HL-60/S4 treated with phorbol 12-myristate 13-acetate at 8.2 ng/mL for 4 days and 3 days (cell line): ENCODE results near the gene AAMP.

Source experiments
- in situ Hi-C: fragments of 300-500 bp; cut with MboI; formaldehyde crosslinking; loops from 2 replicates; pipeline ENCODE4 v1.15.0; 2022; ENCODE audit warnings: low sequenced_read_pairs

Gene AAMP

DNA sequence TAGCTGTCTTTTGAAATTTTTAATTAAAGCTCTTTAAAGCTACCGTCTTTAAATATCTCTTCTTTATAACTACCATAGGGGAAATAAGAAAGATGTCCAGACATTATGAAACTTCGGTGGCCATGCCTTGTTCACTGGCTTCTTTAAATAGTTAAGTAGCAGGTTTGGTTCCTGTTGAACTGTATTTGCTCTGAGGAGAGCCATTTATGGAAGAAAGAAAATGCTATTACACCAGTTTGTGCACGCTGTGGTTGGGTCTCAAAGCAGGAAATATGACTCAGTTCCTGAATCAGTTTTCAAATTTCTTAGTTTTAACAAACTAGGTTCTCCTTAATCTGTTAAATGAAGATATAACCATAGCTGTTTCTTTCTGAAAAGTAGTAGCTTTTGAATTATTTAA lies 40.7 kb downstream of the AAMP start:
- in situ Hi-C loops, result no loop called here

GRCh38 chr2:218228366-218229090 lies 41.4 kb downstream of the AAMP start:
- in situ Hi-C loops, result no loop called here

GRCh38 chr2:218226903-218227302 lies 43.0 kb downstream of the AAMP start:
- in situ Hi-C loops, result no loop called here

DNA sequence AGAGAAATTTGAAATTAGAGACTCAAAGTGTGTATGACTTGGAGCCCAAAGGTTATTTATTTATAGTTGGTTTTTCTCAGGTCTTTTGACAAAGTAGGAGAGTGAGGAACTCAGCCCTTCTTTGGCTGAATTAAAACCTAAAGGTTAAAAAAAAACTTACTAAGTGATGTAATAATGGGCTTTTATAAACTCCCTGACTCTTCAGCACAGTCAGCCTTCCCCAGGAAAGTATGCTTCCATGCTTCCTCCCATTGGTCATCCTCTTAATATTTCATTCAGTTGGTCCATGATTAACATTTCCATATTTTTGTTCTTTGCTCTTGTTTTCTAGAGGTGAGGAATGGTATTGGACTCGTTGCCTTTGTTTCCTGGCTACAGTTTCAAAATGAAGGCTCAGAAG lies 45.8 kb downstream of the AAMP start:
- in situ Hi-C loops, result no loop called here

DNA sequence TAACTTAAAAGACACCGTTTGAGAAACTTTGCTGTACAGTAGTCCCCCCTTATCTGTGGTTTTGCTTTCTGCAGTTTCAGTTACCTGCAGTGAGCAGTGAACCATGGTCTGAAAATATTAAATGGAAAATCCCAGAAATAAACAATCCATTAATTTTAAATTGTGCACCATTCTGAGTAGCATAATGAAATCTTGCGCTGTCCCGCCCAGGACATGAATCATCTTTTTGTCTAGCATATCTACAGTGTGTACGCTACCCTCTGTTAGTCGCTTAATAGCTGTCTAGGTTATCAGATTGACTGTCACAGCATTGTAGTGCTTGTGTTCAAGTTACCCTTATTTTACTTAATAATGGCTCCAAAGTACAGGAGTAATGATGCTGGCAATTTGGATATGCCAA lies 46.9 kb downstream of the AAMP start:
- in situ Hi-C loops, result no loop called here

GRCh38 chr2:218221000-218221399 lies 48.9 kb downstream of the AAMP start:
- in situ Hi-C loops, result no loop called here

DNA sequence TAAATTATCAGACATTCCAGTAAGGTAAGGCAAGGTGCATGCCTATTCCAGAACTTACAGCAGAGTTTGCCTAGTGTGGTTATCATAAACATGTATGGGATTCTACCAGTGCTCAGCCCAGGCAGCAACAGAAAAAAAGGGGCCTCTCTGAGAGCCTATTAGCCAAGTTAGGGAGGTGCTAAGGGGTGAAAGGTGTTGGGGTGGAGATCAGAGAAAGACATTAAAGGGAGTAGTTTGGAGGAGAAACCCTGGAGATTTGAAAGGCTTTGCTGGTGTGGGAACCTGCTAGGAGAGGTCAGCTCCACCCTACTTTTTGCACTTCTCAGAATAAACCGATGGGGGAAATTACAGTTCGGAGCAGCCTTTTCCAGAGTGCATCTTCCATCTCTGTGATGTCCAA lies 50.0 kb downstream of the AAMP start:
- in situ Hi-C loops, result no loop called here

DNA sequence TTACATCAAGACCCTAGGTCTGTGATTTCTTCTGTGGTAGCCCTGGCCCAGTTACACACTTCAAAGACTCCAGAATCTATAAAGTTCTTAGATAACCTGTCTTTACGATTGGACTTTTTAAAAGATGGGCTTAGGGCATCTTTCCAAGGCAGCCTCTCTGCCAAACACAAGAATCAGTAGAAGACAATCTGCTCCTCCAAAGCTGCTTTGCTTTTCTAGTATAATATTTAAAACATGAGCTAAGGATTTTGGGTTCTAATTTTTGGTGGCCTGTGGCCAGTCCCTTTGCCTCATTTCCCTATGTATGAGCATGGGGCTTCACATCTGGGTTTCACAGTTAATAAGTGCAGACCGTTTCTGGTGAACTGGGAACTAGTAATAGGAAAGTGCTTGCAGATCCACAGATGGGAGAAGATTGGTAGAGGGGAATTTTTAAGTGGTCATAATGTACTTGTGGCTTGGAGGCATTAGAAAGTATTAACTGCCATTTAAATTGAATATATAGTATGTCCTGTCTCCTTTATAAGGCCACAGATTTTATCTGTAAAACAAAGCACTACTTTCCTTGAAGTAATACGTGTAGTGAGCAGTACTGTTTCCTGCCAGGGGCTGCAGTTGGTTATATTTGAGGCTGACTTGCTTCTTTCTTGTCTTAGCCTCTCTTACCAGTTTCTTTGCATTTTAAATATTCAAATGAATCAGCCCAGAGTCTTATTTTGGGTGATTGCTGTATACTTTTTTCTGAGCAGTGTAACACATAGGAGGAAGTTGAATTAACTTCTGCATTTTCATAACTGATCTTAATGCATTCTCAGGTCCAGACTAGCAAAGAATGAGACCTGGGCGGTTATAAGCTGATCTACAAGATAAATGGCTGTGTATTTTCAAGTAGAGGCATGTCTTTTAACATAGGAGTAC lies 51.4 kb downstream of the AAMP start:
- in situ Hi-C loops, result no loop called here

DNA sequence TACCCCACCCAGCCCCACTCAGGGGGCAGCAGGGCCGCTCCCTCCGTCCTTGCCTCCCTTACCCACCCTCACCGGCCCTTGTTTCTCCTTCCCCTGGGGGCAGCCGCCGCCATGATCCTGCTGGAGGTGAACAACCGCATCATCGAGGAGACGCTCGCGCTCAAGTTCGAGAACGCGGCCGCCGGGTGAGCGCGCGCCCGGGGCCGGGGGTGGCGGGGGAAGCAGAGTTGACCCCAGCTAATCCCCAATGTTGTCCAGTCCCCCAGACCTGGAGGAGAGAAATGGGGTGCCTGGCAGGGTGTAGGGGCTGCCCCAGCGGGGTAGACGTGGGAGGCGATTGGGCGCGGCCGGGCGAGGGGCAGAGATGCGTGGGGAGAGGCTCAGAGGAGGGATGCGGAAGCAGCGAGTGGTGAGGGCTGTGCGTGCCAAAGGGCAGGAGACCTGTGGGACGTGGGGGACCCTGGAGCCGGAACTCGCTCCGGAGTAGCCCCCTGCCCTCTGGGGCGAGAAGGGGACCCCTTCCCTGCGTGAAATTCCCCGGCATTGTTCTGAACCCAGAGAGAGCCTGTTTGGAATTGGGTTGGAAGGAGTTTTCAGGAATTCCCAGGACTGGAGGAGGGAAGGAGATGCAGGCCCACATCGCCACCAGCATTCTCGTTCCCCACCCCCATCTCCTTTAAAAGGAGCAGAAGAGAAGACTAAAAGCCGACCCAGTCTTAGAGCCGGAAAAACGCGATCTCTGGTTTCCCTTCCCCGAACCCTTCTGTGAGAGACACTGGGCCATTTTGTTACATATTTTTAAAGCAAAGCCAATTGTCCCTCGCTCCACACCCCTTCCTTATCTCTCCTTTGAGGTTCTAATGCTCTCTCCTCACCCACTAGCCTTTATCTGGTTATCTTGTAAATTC lies 52.3 kb downstream of the AAMP start:
- in situ Hi-C loops, result no loop called here

- in situ Hi-C loops, result no loop called here
Observed at GRCh38 chr2:218216674-218217359, 53.1 kb downstream of the AAMP start, which contains the start of gene ARPC2. ARPC2 (plus strand) TSS chr2:218217189; CDS start chr2:218217471, 282 bp downstream.

DNA sequence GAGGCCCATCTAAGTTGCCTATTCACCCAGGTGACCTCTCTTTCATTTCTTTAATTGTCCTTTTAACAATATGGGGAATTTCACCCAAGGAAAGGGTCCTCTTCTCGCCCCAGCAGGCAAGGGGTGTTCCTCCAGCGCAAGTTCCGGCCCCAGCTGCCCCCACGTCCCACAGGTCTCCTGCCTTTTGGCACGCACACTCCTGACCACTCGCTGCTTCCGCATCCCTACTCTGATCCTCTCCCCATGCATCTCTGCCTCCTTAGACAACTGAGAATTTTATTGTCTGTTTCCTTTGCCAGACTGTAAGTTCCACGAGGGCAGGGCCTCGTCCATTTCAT lies 53.6 kb downstream of the AAMP start:
- in situ Hi-C loops, result no loop called here
